B cell (primary cell): ENCODE measurements around the gene STARD4. TPM values are rescaled to one million over a fixed set of nuclear protein-coding genes. Genes with fewer than 3 reads are reported as not detected.

Source experiments
- ATAC-seq: fragments of 200-7000 bp; cut with Tn5 transposase; one replicate; pipeline ENCODE4 v1.10.0; 2021; ENCODE audit warnings: low read depth, mild to moderate bottlenecking, moderate number of reproducible peaks, moderate library complexity
- CTCF ChIA-PET: fragments of 350-600 bp; sonication (Branson Sonifier 250); formaldehyde crosslinking; loops from one replicate; lab custom pipeline; 2021; ENCODE audit warnings: antibody characterized with exemption, inconsistent platforms; lab: Charles Lee
- POLR2A ChIA-PET: fragments of 350-600 bp; sonication (Branson Sonifier 250); formaldehyde crosslinking; loops from one replicate; lab custom pipeline; 2021; ENCODE audit warnings: antibody characterized with exemption; lab: Charles Lee
- DNase-seq: peaks from one replicate; pipeline ENCODE4 v3.0.0; 2013
- H2AFZ ChIP-seq: 2 replicates; pipeline ENCODE4 v1.6.1; 2012; ENCODE audit warnings: mild to moderate bottlenecking, low read depth, low read length; ENCODE audit not compliant: insufficient read depth, poor library complexity, severe bottlenecking
- H3K27ac ChIP-seq, 2 donors: 1 replicate in 1 of 2; 2 replicates in 1 of 2; pipeline ENCODE4 v1.5.1; 2012 to 2013; ENCODE audit warnings: low read length in 2 of 2, mild to moderate bottlenecking in 2 of 2, moderate library complexity in 1 of 2
- H3K27me3 ChIP-seq, 4 experiments: fragments of 200-600 bp in 1 of 4; sonication (generic) in 1 of 4; replicated peaks in 1 of 4; 1 replicate in 2 of 4; 2 replicates in 2 of 4; pipeline versions ENCODE4 v1.6.1 to v1.7.0; 2013 to 2016; ENCODE audit warnings: low read length in 3 of 4, mild to moderate bottlenecking in 2 of 4, mixed read lengths in 1 of 4, moderate library complexity in 1 of 4; ENCODE audit not compliant: insufficient read depth in 4 of 4, control insufficient read depth in 3 of 4; ENCODE audit errors: control extremely low read depth in 1 of 4
- H3K36me3 ChIP-seq, 2 experiments: replicated peaks in 1 of 2; 1 replicate in 1 of 2; 2 replicates in 1 of 2; pipeline versions ENCODE4 v1.6.1 to v1.7.1; 2013; ENCODE audit warnings: low read length in 1 of 2; ENCODE audit not compliant: insufficient read depth in 2 of 2, control insufficient read depth in 1 of 2; ENCODE audit errors: control extremely low read depth in 1 of 2, extremely low read depth in 1 of 2
- H3K4me1 ChIP-seq, 2 donors: fragments of 200-600 bp in 1 of 2; sonication (generic) in 1 of 2; 1 replicate in 1 of 2; 2 replicates in 1 of 2; pipeline versions ENCODE4 v1.5.1 to v1.6.1; 2013 to 2017; ENCODE audit warnings: low read length in 2 of 2; ENCODE audit not compliant: control insufficient read depth in 2 of 2, insufficient read depth in 2 of 2
- H3K4me2 ChIP-seq: replicated peaks from 2 replicates; pipeline ENCODE3; 2012; ENCODE audit warnings: mild to moderate bottlenecking, low read depth, low read length; ENCODE audit not compliant: poor library complexity, severe bottlenecking
- H3K4me3 ChIP-seq, 5 experiments: fragments of 200-600 bp in 1 of 5; sonication (generic) in 1 of 5; 1 replicate in 3 of 5; 2 replicates in 2 of 5; pipeline versions ENCODE4 v1.5.1 to v1.7.0; 2011 to 2016; ENCODE audit warnings: low read length in 4 of 5, mild to moderate bottlenecking in 4 of 5, low read depth in 2 of 5, control low read depth in 1 of 5, moderate library complexity in 1 of 5; ENCODE audit not compliant: insufficient read depth in 1 of 5; ENCODE audit errors: control extremely low read depth in 1 of 5, extremely low read depth in 1 of 5
- H3K79me2 ChIP-seq: fragments of 200-600 bp; sonication (generic); one replicate; pipeline ENCODE4 v1.6.0; 2016; ENCODE audit warnings: low read length; ENCODE audit not compliant: control insufficient read depth, insufficient read depth
- H3K9ac ChIP-seq: fragments of 200-600 bp; sonication (generic); 2 replicates; pipeline ENCODE4 v1.6.1; 2017; ENCODE audit warnings: mild to moderate bottlenecking, low read length, moderate library complexity
- H3K9me3 ChIP-seq, 3 donors: one replicate each; pipeline versions ENCODE4 v1.6.1 to v1.7.1; 2013; ENCODE audit warnings: low read length in 2 of 3; ENCODE audit not compliant: control insufficient read depth in 2 of 3, insufficient read depth in 1 of 3; ENCODE audit errors: control extremely low read depth in 1 of 3
- H4K20me1 ChIP-seq: 2 replicates; pipeline ENCODE4 v1.6.0; 2012; ENCODE audit warnings: mild to moderate bottlenecking, low read length; ENCODE audit not compliant: insufficient read depth, control insufficient read depth, poor library complexity, severe bottlenecking
- H3K27ac Mint-ChIP-seq: one replicate; pipeline ENCODE4 v1.8.0; 2021; ENCODE audit warnings: mixed read lengths
- H3K27me3 Mint-ChIP-seq: one replicate; pipeline ENCODE4 v1.8.0; 2021; ENCODE audit warnings: mixed read lengths
- H3K4me1 Mint-ChIP-seq: one replicate; pipeline ENCODE4 v1.8.0; 2021; ENCODE audit warnings: mixed read lengths
- H3K4me3 Mint-ChIP-seq: one replicate; pipeline ENCODE4 v1.8.0; 2021; ENCODE audit warnings: mixed read lengths
- H3K9me3 Mint-ChIP-seq: one replicate; pipeline ENCODE4 v1.8.0; 2022; ENCODE audit warnings: mixed read lengths; ENCODE audit not compliant: insufficient read depth
- EZH2 ChIP-seq: IDR thresholded peaks from 2 replicates; pipeline ENCODE4 v1.6.1; 2012; ENCODE audit warnings: borderline replicate concordance, low read depth, mild to moderate bottlenecking, moderate library complexity, low read length; ENCODE audit not compliant: insufficient read depth, poor library complexity, severe bottlenecking
- WGBS: methylation state at CpG from one replicate; pipeline ENCODE4 v1.1.5; 2013; ENCODE audit warnings: missing lambda C conversion rate; ENCODE audit not compliant: insufficient coverage; 5-methylcytosine and 5-hydroxymethylcytosine counted together
- intact Hi-C: fragments of 100-400 bp; cut with micrococcal nuclease; formaldehyde crosslinking; loops from one replicate; pipeline ENCODE4 v1.10.0; 2022
- polyA plus RNA-seq: library from polyadenylated mRNA; depleted of rRNA; stranded (reverse); fragments of >200 nt; gene quantifications from 2 replicates; pipeline ENCODE4 v1.2.3, GENCODE V29; 2012
- total RNA-seq, 2 donors: library from RNA; stranded (reverse); fragments of 120-200 nt in 1 of 2; gene quantifications; 1 replicate in 1 of 2; 2 replicates in 1 of 2; pipeline versions ENCODE4 v1.2.3 to v1.2.4, GENCODE V29; 2013 to 2022
- TF ChIP-seq, protein P1 (sequence below): fragments of 200-600 bp; IDR thresholded peaks from one replicate; pipeline ENCODE4 v1.8.0; 2022; ENCODE audit warnings: antibody characterized with exemption, mild to moderate bottlenecking

Gene STARD4
- total and polyA plus RNA-seq, 2 donors (not counting 1 experiment from before 2014, with no cell fraction given), result 7.6 to 31.1 TPM

DNA sequence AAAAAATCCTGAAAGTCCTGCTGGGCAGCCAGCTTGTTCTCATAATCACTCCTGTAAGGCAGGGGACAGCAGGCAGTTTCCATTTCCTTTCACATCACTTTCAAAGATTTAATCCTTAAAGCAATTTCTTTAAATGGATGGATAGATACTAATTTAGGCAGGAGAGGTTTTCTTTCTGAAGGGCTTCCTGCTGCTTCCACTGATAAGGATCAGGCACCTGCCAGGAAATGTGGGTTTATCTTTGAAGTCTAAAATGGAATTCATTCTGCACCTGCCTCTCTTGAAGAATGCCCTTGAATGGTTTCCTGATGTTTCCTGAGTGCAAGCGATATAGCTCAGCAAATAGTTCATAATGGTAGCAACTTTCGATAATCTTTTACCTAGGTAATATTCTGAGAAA lies 64.5 kb downstream of the STARD4 start:
- Histone ChIP-seq H3K4me1 (no peaks in the 10 kb centered on the region), H2AFZ (no peak overlapping the region), H3K79me2 (no peaks in the 10 kb centered on the region), H3K9ac (no peak overlapping the region), H4K20me1 (no peaks in the 10 kb centered on the region), H3K27ac (no peak overlapping the region), H3K4me2 (no peak overlapping the region), H3K4me3 (no peak overlapping the region), H3K27me3 (no peaks in the 10 kb centered on the region), H3K9me3 (peaks cover 0 to 2% (median 0%) of the 10 kb centered on the region in 3 donors), H3K36me3 (no peaks in the 10 kb centered on the region)
- TF ChIP-seq, protein P1, sequence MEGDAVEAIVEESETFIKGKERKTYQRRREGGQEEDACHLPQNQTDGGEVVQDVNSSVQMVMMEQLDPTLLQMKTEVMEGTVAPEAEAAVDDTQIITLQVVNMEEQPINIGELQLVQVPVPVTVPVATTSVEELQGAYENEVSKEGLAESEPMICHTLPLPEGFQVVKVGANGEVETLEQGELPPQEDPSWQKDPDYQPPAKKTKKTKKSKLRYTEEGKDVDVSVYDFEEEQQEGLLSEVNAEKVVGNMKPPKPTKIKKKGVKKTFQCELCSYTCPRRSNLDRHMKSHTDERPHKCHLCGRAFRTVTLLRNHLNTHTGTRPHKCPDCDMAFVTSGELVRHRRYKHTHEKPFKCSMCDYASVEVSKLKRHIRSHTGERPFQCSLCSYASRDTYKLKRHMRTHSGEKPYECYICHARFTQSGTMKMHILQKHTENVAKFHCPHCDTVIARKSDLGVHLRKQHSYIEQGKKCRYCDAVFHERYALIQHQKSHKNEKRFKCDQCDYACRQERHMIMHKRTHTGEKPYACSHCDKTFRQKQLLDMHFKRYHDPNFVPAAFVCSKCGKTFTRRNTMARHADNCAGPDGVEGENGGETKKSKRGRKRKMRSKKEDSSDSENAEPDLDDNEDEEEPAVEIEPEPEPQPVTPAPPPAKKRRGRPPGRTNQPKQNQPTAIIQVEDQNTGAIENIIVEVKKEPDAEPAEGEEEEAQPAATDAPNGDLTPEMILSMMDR, result no peak
- no peak for TF ChIP-seq EZH2
- ATAC-seq (no peak), DNase-seq (no peak)
- no peak overlapping the region for H3K27ac Mint-ChIP-seq
- POLR2A ChIA-PET, result no interaction called here
- intact Hi-C loops, result no loop called here
- WGBS, result no CpG with 5 or more reads among the region's 2 CpGs
- no peaks in the 10 kb centered on the region for H3K27me3 Mint-ChIP-seq
- no peaks in the 10 kb centered on the region for H3K9me3 Mint-ChIP-seq
- H3K4me3 Mint-ChIP-seq, result no peak overlapping the region
- CTCF ChIA-PET, result no interaction called here
- no peaks in the 10 kb centered on the region for H3K4me1 Mint-ChIP-seq

DNA sequence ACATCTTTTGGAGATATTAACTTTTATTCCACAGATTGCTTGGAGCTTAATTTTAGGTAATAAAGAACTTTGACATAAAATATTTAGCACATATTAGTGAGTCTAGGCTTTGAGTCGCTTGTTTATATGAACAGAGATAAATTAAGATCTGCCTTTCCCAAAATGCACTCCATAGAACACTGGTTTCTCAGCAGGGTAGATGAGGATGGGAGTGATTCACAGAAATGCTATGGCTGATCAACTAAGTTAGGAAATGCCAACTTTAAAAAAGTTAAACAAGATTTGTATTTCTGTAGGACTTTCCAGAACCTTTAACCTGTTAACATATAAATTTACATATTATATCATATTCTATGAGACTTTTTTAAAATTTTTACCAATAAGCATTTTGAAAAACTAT lies 65.2 kb downstream of the STARD4 start:
- TF ChIP-seq, protein P1, result no peak
- TF ChIP-seq EZH2, result no peak
- CTCF ChIA-PET, result no interaction called here
- no peaks in the 10 kb centered on the region for H3K36me3 ChIP-seq
- H2AFZ ChIP-seq, result no peak overlapping the region
- ATAC-seq, result no peak
- POLR2A ChIA-PET, result no interaction called here
- Mint-ChIP-seq H3K4me1 (no peaks in the 10 kb centered on the region), H3K27me3 (no peaks in the 10 kb centered on the region), H3K27ac (no peak overlapping the region), H3K9me3 (no peaks in the 10 kb centered on the region), H3K4me3 (no peak overlapping the region)
- no peak overlapping the region for H3K4me3 ChIP-seq
- no peaks in the 10 kb centered on the region for H4K20me1 ChIP-seq
- WGBS, result no CpG with 5 or more reads among the region's 1 CpG
- H3K9ac ChIP-seq, result no peak overlapping the region
- no peak overlapping the region for H3K27ac ChIP-seq
- no peaks in the 10 kb centered on the region for H3K79me2 ChIP-seq
- no peak for DNase-seq
- no peak overlapping the region for H3K4me2 ChIP-seq
- H3K9me3 ChIP-seq, result peaks cover 0 to 2% (median 0%) of the 10 kb centered on the region in 3 donors
- no peaks in the 10 kb centered on the region for H3K27me3 ChIP-seq
- intact Hi-C loops, result no loop called here
- H3K4me1 ChIP-seq, result no peaks in the 10 kb centered on the region

Other genes starting within 250 kb of the STARD4 start
- gene NREP, start 244.7 kb upstream of the STARD4 start, total RNA-seq, result 15.9 and 17.0 TPM in 2 replicates
- gene NREP, start 244.7 kb upstream of the STARD4 start, polyA plus RNA-seq, result 6.7 and 10.8 TPM in 2 replicates